Neuronal stem cell (in vitro differentiated cells): ENCODE measurements around the gene PLA2G4C.

Source experiments
- DNase-seq: peaks from one replicate; pipeline ENCODE4 v3.0.0-alpha.2; 2013; ENCODE audit warnings: low spot score
- H2AFZ ChIP-seq: one replicate; pipeline ENCODE4 v1.6.1; 2013; ENCODE audit warnings: mild to moderate bottlenecking, low read length, inconsistent platforms
- H2AK5ac ChIP-seq: 2 replicates; pipeline ENCODE4 v1.6.1; 2013; ENCODE audit warnings: low read depth, mild to moderate bottlenecking, inconsistent platforms, low read length, moderate library complexity, mixed read lengths
- H2BK120ac ChIP-seq: 2 replicates; pipeline ENCODE4 v1.6.1; 2013; ENCODE audit warnings: low read depth, mild to moderate bottlenecking, inconsistent platforms, low read length, moderate library complexity, mixed read lengths
- H2BK12ac ChIP-seq: one replicate; pipeline ENCODE4 v1.6.1; 2013; ENCODE audit warnings: low read length, inconsistent platforms
- H2BK15ac ChIP-seq: 2 replicates; pipeline ENCODE4 v1.6.1; 2013; ENCODE audit warnings: mild to moderate bottlenecking, low read length, inconsistent platforms, mixed read lengths
- H2BK5ac ChIP-seq: one replicate; pipeline ENCODE4 v1.6.1; 2013; ENCODE audit warnings: inconsistent platforms, mild to moderate bottlenecking, low read length, moderate library complexity
- H3K14ac ChIP-seq: one replicate; pipeline ENCODE4 v1.6.1; 2013; ENCODE audit warnings: low read length, inconsistent platforms
- H3K18ac ChIP-seq: 2 replicates; pipeline ENCODE4 v1.6.1; 2013; ENCODE audit warnings: low read length, inconsistent platforms
- H3K23ac ChIP-seq: 2 replicates; pipeline ENCODE4 v1.6.1; 2013; ENCODE audit warnings: low read depth, mild to moderate bottlenecking, mixed read lengths, low read length, inconsistent platforms; ENCODE audit not compliant: poor library complexity
- H3K27ac ChIP-seq: replicated peaks from 3 replicates; pipeline ENCODE4 v1.5.1; 2013; ENCODE audit warnings: low read length, inconsistent platforms
- H3K27me3 ChIP-seq, 3 experiments: 2 replicates each; pipeline ENCODE4 v1.6.1; 2013; ENCODE audit warnings: low read length in 3 of 3, mild to moderate bottlenecking in 2 of 3, inconsistent platforms in 1 of 3, low read depth in 1 of 3, mixed read lengths in 1 of 3, moderate library complexity in 1 of 3; ENCODE audit not compliant: control insufficient read depth in 3 of 3, insufficient read depth in 3 of 3
- H3K36me3 ChIP-seq, 2 donors: replicated peaks in 1 of 2; 2 replicates each; pipeline ENCODE4 v1.6.1; 2013; ENCODE audit warnings: low read length in 2 of 2; ENCODE audit not compliant: control insufficient read depth in 2 of 2, insufficient read depth in 2 of 2
- H3K4ac ChIP-seq: 2 replicates; pipeline ENCODE4 v1.6.1; 2013; ENCODE audit warnings: inconsistent platforms, mild to moderate bottlenecking, low read length, moderate library complexity
- H3K4me1 ChIP-seq, 2 donors: 1 replicate in 1 of 2; 2 replicates in 1 of 2; pipeline ENCODE4 v1.6.1; 2013; ENCODE audit warnings: low read length in 2 of 2, low read depth in 1 of 2; ENCODE audit not compliant: control insufficient read depth in 2 of 2, insufficient read depth in 1 of 2
- H3K4me2 ChIP-seq: one replicate; pipeline ENCODE4 v1.6.1; 2013; ENCODE audit warnings: mild to moderate bottlenecking, low read length, inconsistent platforms; ENCODE audit not compliant: insufficient read depth, poor library complexity, severe bottlenecking
- H3K4me3 ChIP-seq, 2 donors: 2 replicates each; pipeline ENCODE4 v1.5.1; 2013; ENCODE audit warnings: low read length in 2 of 2, mild to moderate bottlenecking in 2 of 2, inconsistent platforms in 1 of 2, moderate library complexity in 1 of 2
- H3K79me1 ChIP-seq: one replicate; pipeline ENCODE4 v1.6.1; 2013; ENCODE audit warnings: low read depth, mild to moderate bottlenecking, inconsistent platforms, low read length, moderate library complexity
- H3K9ac ChIP-seq: one replicate; pipeline ENCODE4 v1.6.1; 2013; ENCODE audit warnings: mild to moderate bottlenecking, low read depth, low read length, inconsistent platforms; ENCODE audit not compliant: poor library complexity
- H3K9me3 ChIP-seq, 2 donors: replicated peaks in 1 of 2; 2 replicates each; pipeline versions ENCODE3 to v1.6.1; 2013; ENCODE audit warnings: low read length in 2 of 2, mild to moderate bottlenecking in 2 of 2, inconsistent platforms in 1 of 2, low read depth in 1 of 2, mixed read lengths in 1 of 2, moderate library complexity in 1 of 2; ENCODE audit not compliant: control insufficient read depth in 2 of 2, insufficient read depth in 1 of 2
- H4K8ac ChIP-seq: one replicate; pipeline ENCODE4 v1.6.1; 2013; ENCODE audit warnings: low read depth, mild to moderate bottlenecking, inconsistent platforms, low read length, moderate library complexity
- H4K91ac ChIP-seq: one replicate; pipeline ENCODE4 v1.6.1; 2013; ENCODE audit warnings: low read length, low read depth, mild to moderate bottlenecking, inconsistent platforms; ENCODE audit not compliant: poor library complexity
- WGBS, 2 donors: extraction: QIAGEN DNeasy Blood & Tissue Kit; methylation state at CpG; one replicate each; pipeline ENCODE4 v1.1.7; 2013; ENCODE audit warnings: missing lambda C conversion rate in 2 of 2, mixed read lengths in 1 of 2; ENCODE audit not compliant: insufficient read length in 2 of 2, insufficient replicate concordance in 1 of 2; ENCODE audit errors: extremely low coverage in 2 of 2; 5-methylcytosine and 5-hydroxymethylcytosine counted together

The PLA2G4C gene

DNA sequence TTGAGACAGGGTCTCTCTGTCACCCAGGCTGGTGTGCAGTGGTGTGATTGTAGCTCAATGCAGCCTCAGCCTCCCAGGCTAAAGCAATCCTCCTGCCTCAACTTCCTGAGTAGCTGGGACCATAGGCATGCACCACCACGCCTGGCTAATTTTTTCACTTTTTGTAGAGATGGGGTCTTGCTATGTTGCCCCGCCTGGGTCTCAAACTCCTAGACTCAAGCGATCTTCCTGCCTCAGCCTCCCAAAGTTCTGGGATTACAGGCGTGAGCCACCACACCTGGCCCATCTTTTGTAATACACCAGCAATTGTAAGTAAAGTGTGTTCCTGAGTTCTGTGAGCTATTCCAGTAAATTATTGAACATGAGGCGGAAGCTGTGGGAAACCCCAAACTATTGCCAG, 6.7 kb downstream of the PLA2G4C start:
- WGBS, 2 donors = no CpG with 5 or more reads among the region's 5 CpGs
- Histone ChIP-seq H3K27me3 (no peaks in the 10 kb centered on the region), H2AFZ (no peak overlapping the region), H3K4ac (no peak overlapping the region), H2BK12ac (no peak overlapping the region), H2BK15ac (no peak overlapping the region), H3K9ac (no peak overlapping the region), H2BK5ac (no peak overlapping the region), H3K36me3 (no peaks in the 10 kb centered on the region), H3K4me2 (no peak overlapping the region), H2AK5ac (no peak overlapping the region), H3K18ac (no peak overlapping the region), H3K4me1 (no peaks in the 10 kb centered on the region), H3K27ac (no peak overlapping the region), H3K79me1 (no peaks in the 10 kb centered on the region), H3K4me3 (no peak overlapping the region), H4K8ac (no peak overlapping the region), H3K23ac (no peak overlapping the region), H4K91ac (no peak overlapping the region), H3K14ac (no peak overlapping the region), H3K9me3 (no peaks in the 10 kb centered on the region), H2BK120ac (no peak overlapping the region)
- DNase-seq = no peak

DNA sequence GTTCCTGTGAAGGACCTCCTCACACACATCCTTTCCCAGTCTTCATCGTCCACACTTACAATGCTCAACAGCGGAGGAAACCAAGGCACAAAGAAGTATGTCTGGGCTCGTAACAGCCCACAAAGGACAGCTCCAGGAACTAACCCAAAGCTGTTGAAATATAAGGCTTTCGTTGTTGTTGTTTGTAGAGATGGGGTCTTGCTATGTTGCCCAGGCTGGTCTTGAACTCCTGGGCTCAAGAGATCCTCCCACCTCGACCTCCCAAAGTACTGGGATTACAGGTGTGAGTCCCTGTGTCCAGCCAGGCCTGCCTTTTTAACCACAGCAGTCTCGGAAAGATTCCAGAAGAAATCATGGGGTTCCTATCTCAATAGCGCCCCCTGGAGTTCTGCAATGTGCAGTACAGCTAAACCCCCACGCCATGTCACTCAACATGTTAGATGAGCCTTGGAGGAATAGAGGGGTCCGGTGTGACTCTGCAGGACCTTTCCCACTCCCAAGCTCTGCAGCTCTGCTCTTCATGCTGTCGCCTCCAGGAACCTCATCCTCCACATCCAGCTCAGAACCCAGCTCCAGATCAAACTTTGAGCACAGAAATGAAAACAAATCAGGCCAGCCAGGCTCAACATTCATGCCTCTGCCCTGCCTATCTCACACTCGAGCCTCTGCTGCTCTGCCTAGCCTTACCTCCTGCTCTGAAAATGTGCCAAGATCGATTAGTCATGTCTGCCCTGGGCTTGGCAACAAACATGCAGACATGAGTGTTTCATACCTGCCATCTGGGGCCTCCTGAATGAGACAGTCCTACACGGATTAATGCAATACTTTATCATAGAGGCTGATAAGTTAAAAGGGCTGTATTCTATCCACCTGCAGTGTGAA, 7.5 kb downstream of the PLA2G4C start:
- no peak overlapping the region for H3K9ac ChIP-seq
- no peaks in the 10 kb centered on the region for H3K9me3 ChIP-seq
- H2BK15ac ChIP-seq = no peak overlapping the region
- H3K4me1 ChIP-seq = no peaks in the 10 kb centered on the region
- H3K4ac ChIP-seq = no peak overlapping the region
- H3K14ac ChIP-seq = no peak overlapping the region
- H3K4me2 ChIP-seq = no peak overlapping the region
- H3K4me3 ChIP-seq = no peak overlapping the region
- DNase-seq = peak; percentile 56
- no peak overlapping the region for H4K8ac ChIP-seq
- no CpG with 5 or more reads among the region's 13 CpGs for WGBS, 2 donors
- H2AFZ ChIP-seq = peak overlapping the region; percentile 63
- H3K18ac ChIP-seq = peak overlapping the region; percentile 69
- H2BK12ac ChIP-seq = no peak overlapping the region
- H3K27me3 ChIP-seq = no peaks in the 10 kb centered on the region
- no peak overlapping the region for H4K91ac ChIP-seq
- no peak overlapping the region for H3K27ac ChIP-seq
- no peaks in the 10 kb centered on the region for H3K79me1 ChIP-seq
- no peak overlapping the region for H3K23ac ChIP-seq
- H2BK5ac ChIP-seq = no peak overlapping the region
- H2AK5ac ChIP-seq = no peak overlapping the region
- no peak overlapping the region for H2BK120ac ChIP-seq
- no peaks in the 10 kb centered on the region for H3K36me3 ChIP-seq

DNA sequence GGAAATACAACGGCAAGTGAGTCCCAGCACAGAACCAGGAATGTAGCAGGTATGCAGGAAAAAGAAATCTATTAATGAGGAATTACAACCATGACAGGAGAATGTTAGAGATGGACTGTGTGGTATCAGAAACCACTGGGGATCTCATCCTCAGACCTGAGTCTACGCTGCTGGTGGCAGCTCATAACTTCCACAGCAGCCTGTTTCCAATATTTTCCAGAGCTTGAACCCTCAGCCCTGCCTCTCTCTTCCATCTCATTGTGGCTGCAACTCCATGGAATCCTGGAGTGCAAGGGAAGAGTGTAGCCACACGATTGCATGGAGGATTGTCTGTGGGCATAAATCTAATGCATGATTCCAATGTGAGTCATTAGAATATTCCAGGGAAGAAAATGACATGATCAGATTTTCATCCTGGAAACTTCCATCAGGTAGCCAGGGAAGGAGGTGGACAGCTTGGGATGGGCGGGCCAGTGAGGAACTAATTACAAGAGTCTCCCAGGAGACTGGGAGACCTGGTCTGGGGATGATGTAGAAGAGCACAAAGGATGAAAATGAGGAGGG, 14.9 kb downstream of the PLA2G4C start:
- no peaks in the 10 kb centered on the region for H3K27me3 ChIP-seq
- H2BK120ac ChIP-seq = no peak overlapping the region
- H3K4me1 ChIP-seq = peaks cover 0 to 2% of the 10 kb centered on the region in 2 donors
- H4K91ac ChIP-seq = no peak overlapping the region
- no CpG with 5 or more reads among the region's 4 CpGs for WGBS, 2 donors
- no peak overlapping the region for H3K4me2 ChIP-seq
- H2BK12ac ChIP-seq = no peak overlapping the region
- no peak overlapping the region for H3K27ac ChIP-seq
- H3K23ac ChIP-seq = no peak overlapping the region
- H3K9ac ChIP-seq = no peak overlapping the region
- H2AFZ ChIP-seq = no peak overlapping the region
- no peak overlapping the region for H3K4me3 ChIP-seq
- H3K9me3 ChIP-seq = no peaks in the 10 kb centered on the region
- DNase-seq = no peak
- no peak overlapping the region for H3K14ac ChIP-seq
- H2AK5ac ChIP-seq = no peak overlapping the region
- no peak overlapping the region for H2BK5ac ChIP-seq
- no peak overlapping the region for H4K8ac ChIP-seq
- H3K36me3 ChIP-seq = no peaks in the 10 kb centered on the region
- H3K79me1 ChIP-seq = no peaks in the 10 kb centered on the region
- no peak overlapping the region for H3K4ac ChIP-seq
- no peak overlapping the region for H3K18ac ChIP-seq
- no peak overlapping the region for H2BK15ac ChIP-seq

DNA sequence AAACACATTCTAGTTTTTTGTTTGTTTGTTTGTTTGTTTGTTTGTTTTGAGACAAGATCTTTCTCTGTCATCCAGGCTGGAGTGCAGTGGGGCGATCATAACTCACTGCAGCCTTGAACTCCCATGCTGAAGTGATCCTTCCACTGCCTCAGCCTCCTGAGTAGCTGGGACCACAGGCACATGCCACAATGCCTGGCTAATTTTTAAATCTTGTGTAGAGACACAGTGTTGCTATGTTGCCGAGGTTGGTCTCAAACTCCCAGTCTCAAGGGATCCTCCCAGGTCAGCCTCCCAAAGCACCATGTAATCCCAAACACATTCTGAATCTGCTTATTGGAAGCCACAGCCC, 15.8 kb downstream of the PLA2G4C start:
- H3K36me3 ChIP-seq = no peaks in the 10 kb centered on the region
- no peak overlapping the region for H2BK120ac ChIP-seq
- no peak overlapping the region for H2BK12ac ChIP-seq
- H3K4me2 ChIP-seq = no peak overlapping the region
- H3K9me3 ChIP-seq = no peaks in the 10 kb centered on the region
- no peak overlapping the region for H3K14ac ChIP-seq
- H4K8ac ChIP-seq = no peak overlapping the region
- no peak overlapping the region for H3K4ac ChIP-seq
- H3K27me3 ChIP-seq = no peaks in the 10 kb centered on the region
- H3K79me1 ChIP-seq = no peaks in the 10 kb centered on the region
- H2BK5ac ChIP-seq = no peak overlapping the region
- no peak overlapping the region for H2AK5ac ChIP-seq
- no CpG with 5 or more reads among the region's 2 CpGs for WGBS, 2 donors
- no peak overlapping the region for H4K91ac ChIP-seq
- H3K4me1 ChIP-seq = peaks cover 0 to 2% of the 10 kb centered on the region in 2 donors
- no peak overlapping the region for H3K23ac ChIP-seq
- H3K4me3 ChIP-seq = no peak overlapping the region
- no peak overlapping the region for H3K27ac ChIP-seq
- no peak overlapping the region for H2AFZ ChIP-seq
- H3K9ac ChIP-seq = no peak overlapping the region
- H3K18ac ChIP-seq = no peak overlapping the region
- H2BK15ac ChIP-seq = no peak overlapping the region
- no peak for DNase-seq
